MM.1S (cell line): ENCODE results near the gene TET3.

Source experiments
- DNase-seq: peaks from one replicate; pipeline ENCODE4 v3.0.0-alpha.2; 2015
- H2AFZ ChIP-seq: fragments of 300-600 bp; sonication (generic); 2 replicates; pipeline ENCODE4 v1.6.0; 2016; ENCODE audit warnings: antibody characterized with exemption, low read length
- H3F3A ChIP-seq: fragments of 300-600 bp; sonication (generic); 2 replicates; pipeline ENCODE4 v1.6.1; 2016; ENCODE audit warnings: mild to moderate bottlenecking, antibody characterized with exemption, low read length, moderate library complexity, mixed read lengths; ENCODE audit not compliant: insufficient read depth
- H3K27ac ChIP-seq: fragments of 300-600 bp; sonication (generic); 2 replicates; pipeline ENCODE4 v1.5.1; 2016; ENCODE audit warnings: mild to moderate bottlenecking, low read length
- H3K27me3 ChIP-seq: fragments of 300-600 bp; sonication (generic); replicated peaks from 2 replicates; pipeline ENCODE4 v1.6.0; 2016; ENCODE audit warnings: low read length; ENCODE audit not compliant: insufficient read depth
- H3K36me3 ChIP-seq: fragments of 300-600 bp; sonication (generic); replicated peaks from 2 replicates; pipeline ENCODE4 v1.6.1; 2016; ENCODE audit warnings: mild to moderate bottlenecking, low read length, mixed read lengths; ENCODE audit not compliant: insufficient read depth
- H3K4me1 ChIP-seq: fragments of 300-600 bp; sonication (generic); 2 replicates; pipeline ENCODE4 v1.6.1; 2016; ENCODE audit warnings: low read length, mixed read lengths
- H3K4me2 ChIP-seq: fragments of 300-600 bp; sonication (generic); 2 replicates; pipeline ENCODE4 v1.6.0; 2016; ENCODE audit warnings: low read depth, low read length
- H3K4me3 ChIP-seq: fragments of 300-600 bp; sonication (generic); 2 replicates; pipeline ENCODE4 v1.5.1; 2016; ENCODE audit warnings: low read length, mixed read lengths
- H3K79me2 ChIP-seq: fragments of 300-600 bp; sonication (generic); 2 replicates; pipeline ENCODE4 v1.6.1; 2016; ENCODE audit warnings: mixed run types, low read length, mixed read lengths
- H3K9ac ChIP-seq: fragments of 300-600 bp; sonication (generic); 2 replicates; pipeline ENCODE4 v1.6.1; 2016; ENCODE audit warnings: low read length, mixed read lengths
- H3K9me2 ChIP-seq: fragments of 300-600 bp; sonication (generic); replicated peaks from 2 replicates; pipeline ENCODE4 v1.6.1; 2016; ENCODE audit warnings: mild to moderate bottlenecking, low read length, mixed read lengths; ENCODE audit not compliant: insufficient read depth
- H3K9me3 ChIP-seq: fragments of 300-600 bp; sonication (generic); replicated peaks from 2 replicates; pipeline ENCODE4 v1.6.1; 2016; ENCODE audit warnings: mild to moderate bottlenecking, low read length, mixed read lengths; ENCODE audit not compliant: insufficient read depth
- H4K20me1 ChIP-seq: fragments of 300-600 bp; sonication (generic); 2 replicates; pipeline ENCODE4 v1.6.1; 2016; ENCODE audit warnings: mild to moderate bottlenecking, low read length, moderate library complexity, mixed read lengths; ENCODE audit not compliant: insufficient read depth
- CTCF ChIP-seq: fragments of 300-600 bp; sonication (generic); IDR thresholded peaks from 2 replicates; pipeline ENCODE4 v1.5.1; 2016; ENCODE audit warnings: antibody characterized with exemption, low read length, mixed read lengths
- EZH2 ChIP-seq: fragments of 300-600 bp; sonication (generic); optimal IDR thresholded peaks from 2 replicates; pipeline ENCODE3; 2017; ENCODE audit warnings: low read depth, mild to moderate bottlenecking, antibody characterized with exemption, low read length, mixed read lengths
- EZH2phosphoT487 ChIP-seq: fragments of 300-600 bp; sonication (generic); IDR thresholded peaks from 2 replicates; pipeline ENCODE4 v1.6.1; 2018; ENCODE audit warnings: antibody characterized with exemption, low read length

The TET3 gene

GRCh38 chr2:73946666-73947065 lies 38.0 kb upstream of the TET3 start:
- DNase-seq: no peak
- H3K4me3 ChIP-seq: no peak overlapping the region
- H2AFZ ChIP-seq: no peak overlapping the region
- H3K27ac ChIP-seq: no peak overlapping the region
- H3K4me2 ChIP-seq: no peak overlapping the region
- no peaks in the 10 kb centered on the region for H3K4me1 ChIP-seq
- H3K9ac ChIP-seq: no peak overlapping the region
- TF ChIP-seq EZH2phosphoT487 (no peak), EZH2 (no peak), CTCF (no peak)
- H3K9me3 ChIP-seq: no peaks in the 10 kb centered on the region
- H3K9me2 ChIP-seq: no peaks in the 10 kb centered on the region
- peaks cover 8% of the 10 kb centered on the region; the same call in 1 of the 2 replicates for H3K36me3 ChIP-seq
- no peaks in the 10 kb centered on the region for H3F3A ChIP-seq
- no peaks in the 10 kb centered on the region for H3K27me3 ChIP-seq
- H3K79me2 ChIP-seq: peaks cover 34% of the 10 kb centered on the region
- no peaks in the 10 kb centered on the region for H4K20me1 ChIP-seq

- Histone ChIP-seq H3K27me3 (no peaks in the 10 kb centered on the region), H3K4me3 (no peak overlapping the region), H3K9ac (no peak overlapping the region), H3K79me2 (peaks cover 29% of the 10 kb centered on the region), H3K36me3 (0 out of 2 replicates have a peak, but pooled peaks cover 8% of the 10 kb centered on the region), H3F3A (no peaks in the 10 kb centered on the region), H2AFZ (no peak overlapping the region), H4K20me1 (no peaks in the 10 kb centered on the region), H3K27ac (no peak overlapping the region), H3K4me2 (no peak overlapping the region), H3K9me2 (no peaks in the 10 kb centered on the region), H3K9me3 (no peaks in the 10 kb centered on the region), H3K4me1 (no peaks in the 10 kb centered on the region)
- TF ChIP-seq EZH2phosphoT487 (no peak), CTCF (no peak), EZH2 (no peak)
- no peak for DNase-seq
Observed at GRCh38 chr2:73947412-73948018, 37.2 kb upstream of the TET3 start.

DNA sequence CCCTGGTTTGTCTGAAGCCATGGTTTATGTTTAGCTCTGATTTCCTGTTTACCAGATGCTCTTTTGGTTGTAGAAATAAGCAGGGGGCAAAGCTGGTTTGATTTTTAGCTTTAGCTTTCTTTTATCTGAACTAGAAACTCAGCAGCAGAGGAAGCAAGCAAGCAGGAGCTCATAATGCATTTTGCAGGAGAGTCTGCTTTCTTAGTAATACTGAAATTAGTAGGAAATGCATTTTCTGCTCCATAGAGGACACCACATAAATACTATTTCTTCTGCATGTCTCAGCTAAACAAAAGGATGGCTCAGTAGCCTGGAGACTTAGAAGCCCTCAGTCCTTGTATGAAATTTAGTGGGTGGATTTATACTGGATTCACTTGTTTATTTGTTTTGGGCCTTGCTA lies 34.9 kb upstream of the TET3 start:
- no peaks in the 10 kb centered on the region for H4K20me1 ChIP-seq
- H2AFZ ChIP-seq: no peak overlapping the region
- H3K9ac ChIP-seq: no peak overlapping the region
- H3K4me2 ChIP-seq: no peak overlapping the region
- H3K79me2 ChIP-seq: peaks cover 6% of the 10 kb centered on the region; the same call in 1 of the 2 replicates
- H3K9me2 ChIP-seq: no peaks in the 10 kb centered on the region
- no peaks in the 10 kb centered on the region for H3K27me3 ChIP-seq
- no peak overlapping the region for H3K4me3 ChIP-seq
- TF ChIP-seq EZH2 (no peak), CTCF (no peak)
- H3K9me3 ChIP-seq: no peaks in the 10 kb centered on the region
- no peaks in the 10 kb centered on the region for H3K4me1 ChIP-seq
- H3K36me3 ChIP-seq: 0 out of 2 replicates have a peak, but pooled peaks cover 8% of the 10 kb centered on the region
- H3F3A ChIP-seq: no peaks in the 10 kb centered on the region
- no peak overlapping the region for H3K27ac ChIP-seq
- DNase-seq: no peak
